ENCODE data around the gene VIM. TPM values are rescaled to one million over a fixed set of nuclear protein-coding genes. Genes with fewer than 3 reads are reported as not detected.

VIM gene
- total and polyA plus RNA-seq, 12 donors, result 232 to 834 (median 375) TPM

- peaks cover 0 to 36% (median 20%) of the 10 kb centered on the region in 9 donors for H3K36me3 ChIP-seq
- H3K27ac ChIP-seq, result no peak overlapping the region
- ATAC-seq, result no peak
- 91 to 92% methylated on average over 2 of the region's 2 CpGs for WGBS, 2 donors
- peaks cover 0 to 25% (median 19%) of the 10 kb centered on the region in 9 donors for H3K4me1 ChIP-seq
- no peak for DNase-seq
- no peaks in the 10 kb centered on the region for H3K27me3 ChIP-seq
- TF ChIP-seq CTCF (IDR thresholded peaks at IDR 0.05), result no peak
- intact Hi-C loops (cut with DNase I), result loop anchor here in 1 of 10 donors (5.0 kb wide), 1 partner anchor 383 kb away; no protein-coding TSS in a partner anchor
- H3K9me3 ChIP-seq, result peaks cover 0 to 15% (median 0%) of the 10 kb centered on the region in 11 donors
- no peak overlapping the region for H3K4me3 ChIP-seq
Measured at GRCh38 chr10:17240096-17240495, 12.1 kb downstream of the VIM start.

- H3K4me1 ChIP-seq, result peaks cover 0 to 20% (median 14%) of the 10 kb centered on the region in 9 donors
- 91 to 93% methylated on average over 4 of the region's 4 CpGs for WGBS, 2 donors
- intact Hi-C loops (cut with DNase I), result loop anchor here in 1 of 10 donors (5.0 kb wide), 1 partner anchor 383 kb away; no protein-coding TSS in a partner anchor
Measured at GRCh38 chr10:17240616-17241015, 12.6 kb downstream of the VIM start.

GRCh38 chr10:17241611-17242333 lies 13.7 kb downstream of the VIM start:
- Histone ChIP-seq H3K27me3 (no peaks in the 10 kb centered on the region), H3K36me3 (peaks cover 0 to 20% (median 11%) of the 10 kb centered on the region in 9 donors), H3K4me3 (no peak overlapping the region), H3K27ac (no peak overlapping the region), H3K9me3 (peaks cover 0 to 15% (median 0%) of the 10 kb centered on the region in 11 donors), H3K4me1 (peaks cover 0 to 8% (median 3%) of the 10 kb centered on the region in 9 donors)
- ATAC-seq (no peak), DNase-seq (no peak)
- 89 to 93% methylated on average over 5 of the region's 5 CpGs for WGBS, 2 donors
- intact Hi-C loops (cut with DNase I), result loop anchor here in 1 of 10 donors (5.0 kb wide), 1 partner anchor 384 kb away; no protein-coding TSS in a partner anchor
- TF ChIP-seq CTCF (IDR thresholded peaks at IDR 0.05), result no peak

More at GRCh38 chr10:17240616-17241015, 12.6 kb downstream of the VIM start:
- no peak for TF ChIP-seq CTCF (IDR thresholded peaks at IDR 0.05)
- DNase-seq (no peak), ATAC-seq (no peak)
- Histone ChIP-seq H3K9me3 (peaks cover 0 to 15% (median 0%) of the 10 kb centered on the region in 11 donors), H3K4me3 (no peak overlapping the region), H3K36me3 (peaks cover 0 to 31% (median 15%) of the 10 kb centered on the region in 9 donors), H3K27ac (no peak overlapping the region), H3K27me3 (no peaks in the 10 kb centered on the region)

- DNase-seq (no peak), ATAC-seq (no peak)
- intact Hi-C loops (cut with DNase I), result loop anchor here in 1 of 10 donors (5.0 kb wide), 1 partner anchor 388 kb away; no protein-coding TSS in a partner anchor
- Histone ChIP-seq H3K9me3 (peaks cover 0 to 25% (median 0%) of the 10 kb centered on the region in 11 donors), H3K4me1 (no peaks in the 10 kb centered on the region), H3K27ac (no peak overlapping the region), H3K4me3 (no peak overlapping the region), H3K36me3 (no peaks in the 10 kb centered on the region), H3K27me3 (no peaks in the 10 kb centered on the region)
- no peak for TF ChIP-seq CTCF (IDR thresholded peaks at IDR 0.05)
Measured at GRCh38 chr10:17244700-17245365, 16.8 kb downstream of the VIM start.
